Calu3 (cell line): ENCODE data around the gene MC5R. TPM values are rescaled to one million over a fixed set of nuclear protein-coding genes. Genes with fewer than 3 reads are reported as not detected.

Experiments used
- BruUV-seq: library from RNA; stranded (reverse); fragments of 400-500 nt; replicated peaks from 2 replicates; lab custom pipeline; 2021; lab: Mats Ljungman, UMichigan
- CTCF ChIA-PET: fragments of 300-600 bp; sonication (Branson Sonifier 250); formaldehyde crosslinking; loops from one replicate; lab custom pipeline; 2022; ENCODE audit warnings: antibody characterized with exemption; lab: Charles Lee
- DNase-seq: peaks from one replicate; pipeline ENCODE4 v3.0.0; 2022
- H3K27ac Mint-ChIP-seq: one replicate; pipeline ENCODE4 v1.8.0; 2022; ENCODE audit warnings: mixed read lengths; ENCODE audit not compliant: unreplicated experiment
- H3K27me3 Mint-ChIP-seq: one replicate; pipeline ENCODE4 v1.8.0; 2022; ENCODE audit warnings: mixed read lengths; ENCODE audit not compliant: unreplicated experiment
- H3K36me3 Mint-ChIP-seq: one replicate; pipeline ENCODE4 v1.8.0; 2022; ENCODE audit warnings: mild to moderate bottlenecking, moderate library complexity, mixed read lengths; ENCODE audit not compliant: insufficient read depth, unreplicated experiment
- H3K4me1 Mint-ChIP-seq: one replicate; pipeline ENCODE4 v1.8.0; 2022; ENCODE audit warnings: mild to moderate bottlenecking, low read depth, mixed read lengths; ENCODE audit not compliant: unreplicated experiment
- H3K4me3 Mint-ChIP-seq: one replicate; pipeline ENCODE4 v1.8.0; 2022; ENCODE audit warnings: mild to moderate bottlenecking, low read depth, moderate library complexity, mixed read lengths; ENCODE audit not compliant: unreplicated experiment
- H3K9me3 Mint-ChIP-seq: one replicate; pipeline ENCODE4 v1.8.0; 2022; ENCODE audit warnings: low read depth, mixed read lengths; ENCODE audit not compliant: unreplicated experiment
- intact Hi-C: fragments of 100-400 bp; cut with micrococcal nuclease; formaldehyde crosslinking; loops from one replicate; pipeline ENCODE4 v1.10.0; 2022; ENCODE audit not compliant: unreplicated experiment
- total RNA-seq: library from RNA; stranded (reverse); gene quantifications from 2 replicates; pipeline ENCODE4 v1.2.3, GENCODE V29; 2022
- TF ChIP-seq, protein P1 (sequence below): fragments of 200-600 bp; IDR thresholded peaks from one replicate; pipeline ENCODE4 v1.8.0; 2022; ENCODE audit warnings: antibody characterized with exemption; ENCODE audit not compliant: unreplicated experiment

Gene MC5R
- total RNA-seq, 1 experiment from 2014 or later = not detected

DNA sequence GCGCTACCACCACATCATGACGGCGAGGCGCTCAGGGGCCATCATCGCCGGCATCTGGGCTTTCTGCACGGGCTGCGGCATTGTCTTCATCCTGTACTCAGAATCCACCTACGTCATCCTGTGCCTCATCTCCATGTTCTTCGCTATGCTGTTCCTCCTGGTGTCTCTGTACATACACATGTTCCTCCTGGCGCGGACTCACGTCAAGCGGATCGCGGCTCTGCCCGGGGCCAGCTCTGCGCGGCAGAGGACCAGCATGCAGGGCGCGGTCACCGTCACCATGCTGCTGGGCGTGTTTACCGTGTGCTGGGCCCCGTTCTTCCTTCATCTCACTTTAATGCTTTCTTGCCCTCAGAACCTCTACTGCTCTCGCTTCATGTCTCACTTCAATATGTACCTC, 2.3 kb downstream of the MC5R start:
- H3K27me3 Mint-ChIP-seq = peaks cover 72% of the 10 kb centered on the region
- intact Hi-C loops = loop anchor here (10.0 kb wide), 1 partner anchor 69 kb away; no protein-coding TSS in a partner anchor

DNA sequence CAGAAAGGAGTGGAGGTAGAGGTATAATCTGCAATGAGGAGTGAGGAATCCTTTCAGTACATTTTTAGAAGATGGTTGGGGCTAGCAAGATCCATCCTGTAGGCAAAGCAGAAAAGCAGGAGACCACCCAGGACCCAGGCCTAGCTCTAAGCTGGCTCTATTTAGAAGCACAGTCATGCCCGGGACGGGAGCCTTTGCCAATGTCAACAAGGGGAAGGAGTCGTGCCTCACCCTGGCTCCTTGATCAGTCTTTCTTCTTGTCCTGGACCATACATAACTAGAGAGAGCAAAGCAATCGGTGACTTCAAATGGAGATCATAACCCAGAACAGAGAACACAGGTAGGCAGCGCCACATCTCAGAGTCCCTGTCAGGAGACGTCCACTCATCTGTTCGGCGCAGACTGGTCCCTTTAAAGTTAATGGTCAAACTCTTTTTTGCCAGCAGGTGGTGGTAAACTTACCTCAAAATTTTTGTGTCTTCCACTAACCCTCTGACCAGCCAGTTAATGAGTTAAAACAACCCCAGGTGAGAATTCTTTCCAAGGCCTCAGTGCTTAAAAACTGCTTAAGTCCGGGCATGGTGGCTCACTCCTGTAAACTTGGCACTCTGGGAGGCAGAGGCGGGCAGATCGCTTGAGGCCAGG, 8.0 kb downstream of the MC5R start:
- Mint-ChIP-seq H3K4me1 (no peaks in the 10 kb centered on the region), H3K27me3 (peaks cover 54% of the 10 kb centered on the region), H3K36me3 (no peaks in the 10 kb centered on the region), H3K27ac (no peak overlapping the region), H3K4me3 (no peak overlapping the region), H3K9me3 (peaks cover 2% of the 10 kb centered on the region)
- no peak for DNase-seq
- BruUV-seq = no TSS peak
- CTCF ChIA-PET = no interaction called here
- TF ChIP-seq, protein P1, sequence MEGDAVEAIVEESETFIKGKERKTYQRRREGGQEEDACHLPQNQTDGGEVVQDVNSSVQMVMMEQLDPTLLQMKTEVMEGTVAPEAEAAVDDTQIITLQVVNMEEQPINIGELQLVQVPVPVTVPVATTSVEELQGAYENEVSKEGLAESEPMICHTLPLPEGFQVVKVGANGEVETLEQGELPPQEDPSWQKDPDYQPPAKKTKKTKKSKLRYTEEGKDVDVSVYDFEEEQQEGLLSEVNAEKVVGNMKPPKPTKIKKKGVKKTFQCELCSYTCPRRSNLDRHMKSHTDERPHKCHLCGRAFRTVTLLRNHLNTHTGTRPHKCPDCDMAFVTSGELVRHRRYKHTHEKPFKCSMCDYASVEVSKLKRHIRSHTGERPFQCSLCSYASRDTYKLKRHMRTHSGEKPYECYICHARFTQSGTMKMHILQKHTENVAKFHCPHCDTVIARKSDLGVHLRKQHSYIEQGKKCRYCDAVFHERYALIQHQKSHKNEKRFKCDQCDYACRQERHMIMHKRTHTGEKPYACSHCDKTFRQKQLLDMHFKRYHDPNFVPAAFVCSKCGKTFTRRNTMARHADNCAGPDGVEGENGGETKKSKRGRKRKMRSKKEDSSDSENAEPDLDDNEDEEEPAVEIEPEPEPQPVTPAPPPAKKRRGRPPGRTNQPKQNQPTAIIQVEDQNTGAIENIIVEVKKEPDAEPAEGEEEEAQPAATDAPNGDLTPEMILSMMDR = no peak
- intact Hi-C loops = loop anchor here (5.0 kb wide), 1 partner anchor 565 kb away; no protein-coding TSS in a partner anchor

More for the DNA sequence above, 2.3 kb downstream of the MC5R start:
- peaks cover 4% of the 10 kb centered on the region for H3K36me3 Mint-ChIP-seq
- no peak overlapping the region for H3K27ac Mint-ChIP-seq
- H3K4me3 Mint-ChIP-seq = no peak overlapping the region
- TF ChIP-seq, protein P1 = no peak
- BruUV-seq = no TSS peak
- no peak for DNase-seq
- no peaks in the 10 kb centered on the region for H3K4me1 Mint-ChIP-seq
- H3K9me3 Mint-ChIP-seq = no peaks in the 10 kb centered on the region
- CTCF ChIA-PET = no interaction called here

DNA sequence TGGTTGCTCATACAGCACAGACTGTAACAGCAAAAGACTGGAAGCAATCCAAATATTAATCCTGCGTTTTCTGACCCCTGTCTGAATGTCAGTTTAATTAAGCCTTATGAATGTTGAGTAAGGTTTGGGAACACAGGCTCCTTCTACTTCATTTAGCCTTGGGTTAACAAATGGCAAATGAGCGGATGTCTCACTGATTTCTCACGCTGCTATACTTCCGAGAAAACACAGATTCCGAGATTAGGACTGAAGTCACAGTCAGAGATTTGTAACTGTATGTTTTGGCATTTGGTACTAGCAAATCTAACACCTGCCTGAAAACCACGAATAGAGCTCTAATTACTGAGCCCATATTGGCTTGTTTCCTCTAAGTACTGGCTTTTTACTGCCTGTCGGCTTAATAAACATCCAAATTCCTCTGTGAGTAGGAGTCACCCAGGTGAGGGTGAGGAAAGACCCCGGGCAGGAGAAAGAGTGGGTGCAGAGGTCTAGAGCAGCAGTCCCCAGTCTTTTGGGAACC, 10.6 kb downstream of the MC5R start:
- Mint-ChIP-seq H3K27me3 (peaks cover 37% of the 10 kb centered on the region), H3K4me1 (no peaks in the 10 kb centered on the region), H3K4me3 (no peak overlapping the region), H3K36me3 (no peaks in the 10 kb centered on the region), H3K27ac (no peak overlapping the region), H3K9me3 (peaks cover 2% of the 10 kb centered on the region)
- CTCF ChIA-PET = no interaction called here
- DNase-seq = no peak
- no TSS peak for BruUV-seq
- TF ChIP-seq, protein P1 = no peak
- intact Hi-C loops = loop anchor here (5.0 kb wide), 1 partner anchor 563 kb away; no protein-coding TSS in a partner anchor

DNA sequence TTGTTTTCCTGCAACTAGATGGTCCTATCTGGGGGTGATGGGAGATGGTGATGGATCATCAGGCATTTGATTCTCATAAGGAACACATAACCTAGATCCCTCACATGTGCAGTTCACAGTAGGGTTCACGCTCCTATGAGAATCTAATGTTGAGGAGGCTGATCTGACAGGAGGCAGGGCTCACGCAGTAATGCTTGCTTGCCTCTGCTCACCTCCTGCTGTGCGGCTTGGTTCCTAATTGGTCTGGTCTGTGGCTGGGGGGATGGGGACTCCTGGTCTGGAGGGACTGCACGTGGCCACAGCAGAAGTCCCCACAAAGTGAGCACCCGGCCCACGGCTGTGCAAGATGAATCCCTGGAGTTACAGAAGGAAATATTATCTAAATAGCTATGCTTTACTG, 11.3 kb downstream of the MC5R start:
- Mint-ChIP-seq H3K27me3 (peaks cover 36% of the 10 kb centered on the region), H3K4me3 (no peak overlapping the region), H3K4me1 (no peaks in the 10 kb centered on the region), H3K36me3 (no peaks in the 10 kb centered on the region), H3K27ac (no peak overlapping the region), H3K9me3 (peaks cover 2% of the 10 kb centered on the region)
- no TSS peak for BruUV-seq
- CTCF ChIA-PET = no interaction called here
- intact Hi-C loops = no loop called here
- TF ChIP-seq, protein P1 = no peak
- DNase-seq = no peak
